ENCODE measurements around the gene OTULIN. TPM values are rescaled to one million over a fixed set of nuclear protein-coding genes. Genes with fewer than 3 reads are reported as not detected.
A peak's percentile ranks its signal among the peaks of the same experiment; 100 is the strongest.

OTULIN gene
- total RNA-seq, 6 experiments from 2014 or later = 17.5 to 22.0 (median 21.3) TPM

- no peak for TF ChIP-seq CTCF (IDR thresholded peaks at IDR 0.05)
- peaks cover 16% of the 10 kb centered on the region for H3K4me1 Mint-ChIP-seq (ENCODE audit: low read depth)
- peaks cover 2% of the 10 kb centered on the region for H3K9me3 Mint-ChIP-seq
- H3K27me3 Mint-ChIP-seq (ENCODE audit: insufficient read depth) = no peaks in the 10 kb centered on the region
- peaks cover 30% of the 10 kb centered on the region for H3K36me3 Mint-ChIP-seq (ENCODE audit: low read depth)
- DNase-seq = no peak
- no peak overlapping the region for H3K27ac Mint-ChIP-seq
- no peak overlapping the region for H3K4me3 Mint-ChIP-seq
These were observed 20.2 kb downstream of the OTULIN start for GRCh38 chr5:14684757-14685156.

GRCh38 chr5:14685757-14686156 lies 21.2 kb downstream of the OTULIN start:
- no peak overlapping the region for H3K4me3 Mint-ChIP-seq
- peak overlapping the region; percentile 60 for H3K27ac Mint-ChIP-seq
- H3K36me3 Mint-ChIP-seq (ENCODE audit: low read depth) = peaks cover 40% of the 10 kb centered on the region
- TF ChIP-seq CTCF (IDR thresholded peaks at IDR 0.05) = peak; percentile 86
- peak; percentile 72 for DNase-seq
- peaks cover 16% of the 10 kb centered on the region for H3K4me1 Mint-ChIP-seq (ENCODE audit: low read depth)
- H3K27me3 Mint-ChIP-seq (ENCODE audit: insufficient read depth) = no peaks in the 10 kb centered on the region
- peaks cover 10% of the 10 kb centered on the region for H3K9me3 Mint-ChIP-seq

- H3K27ac Mint-ChIP-seq = no peak overlapping the region
- H3K9me3 Mint-ChIP-seq = peaks cover 10% of the 10 kb centered on the region
- no peak overlapping the region for H3K4me3 Mint-ChIP-seq
- no peaks in the 10 kb centered on the region for H3K27me3 Mint-ChIP-seq (ENCODE audit: insufficient read depth)
- H3K4me1 Mint-ChIP-seq (ENCODE audit: low read depth) = peaks cover 16% of the 10 kb centered on the region
- peaks cover 39% of the 10 kb centered on the region for H3K36me3 Mint-ChIP-seq (ENCODE audit: low read depth)
- TF ChIP-seq CTCF (IDR thresholded peaks at IDR 0.05) = no peak
- DNase-seq = no peak
These were observed 22.0 kb downstream of the OTULIN start for GRCh38 chr5:14686517-14686916.

- Mint-ChIP-seq H3K4me1 (ENCODE audit: low read depth) (peaks cover 16% of the 10 kb centered on the region), H3K9me3 (peaks cover 10% of the 10 kb centered on the region), H3K36me3 (ENCODE audit: low read depth) (peaks cover 33% of the 10 kb centered on the region)
These were observed 22.6 kb downstream of the OTULIN start for GRCh38 chr5:14687023-14687665.

GRCh38 chr5:14693070-14693469 lies 28.6 kb downstream of the OTULIN start:
- no peak for DNase-seq
- Mint-ChIP-seq H3K4me3 (no peak overlapping the region), H3K36me3 (ENCODE audit: low read depth) (peaks cover 40% of the 10 kb centered on the region), H3K27ac (no peak overlapping the region), H3K4me1 (ENCODE audit: low read depth) (peaks cover 12% of the 10 kb centered on the region), H3K27me3 (ENCODE audit: insufficient read depth) (no peaks in the 10 kb centered on the region), H3K9me3 (peaks cover 10% of the 10 kb centered on the region)
- TF ChIP-seq CTCF (IDR thresholded peaks at IDR 0.05) = no peak

More at GRCh38 chr5:14687023-14687665, 22.6 kb downstream of the OTULIN start:
- peak overlapping the region; percentile 43; the same call in 1 of the 2 replicates for H3K27ac Mint-ChIP-seq
- TF ChIP-seq CTCF (IDR thresholded peaks at IDR 0.05) = peak; percentile 40
- H3K27me3 Mint-ChIP-seq (ENCODE audit: insufficient read depth) = no peaks in the 10 kb centered on the region
- no peak overlapping the region for H3K4me3 Mint-ChIP-seq
- DNase-seq = peak; percentile 39
